GM08714 (cell line): ENCODE results near the gene ZNF432.
"Not testable (repeated sequence)": the region's sequence is repeated elsewhere in the genome, so short reads cannot be mapped to it uniquely, and the experiment has no call there.

Experiments
- H3K4me3 ChIP-seq: fragments of 200-500 bp; sonication (Bioruptor generic); 2 replicates; pipeline ENCODE4 v1.5.1; 2014; ENCODE audit warnings: mild to moderate bottlenecking, low read length, inconsistent platforms
- ZNF274 ChIP-seq: IDR thresholded peaks from 2 replicates; pipeline ENCODE4 v1.6.1; 2012; ENCODE audit warnings: mild to moderate bottlenecking, low read depth, low read length

The ZNF432 gene

GRCh38 chr19:52028027-52028779 lies 20.4 kb downstream of the ZNF432 start, which contains the start of gene ZNF614:
Gene ZNF614 (minus strand): TSS chr19:52028379. CDS start chr19:52025745, 2,634 bp downstream.
- TF ChIP-seq ZNF274 = no peak
- H3K4me3 ChIP-seq = peak within 1 kb of the TSS; percentile 68

GRCh38 chr19:52026255-52026990 lies 22.2 kb downstream of the ZNF432 start:
- H3K4me3 ChIP-seq = not testable (repeated sequence)

- H3K4me3 ChIP-seq = not testable (repeated sequence)
Measured at GRCh38 chr19:52024478-52024877, 24.2 kb downstream of the ZNF432 start.

GRCh38 chr19:52022193-52022592 lies 26.4 kb downstream of the ZNF432 start:
- no peak overlapping the region for H3K4me3 ChIP-seq
- TF ChIP-seq ZNF274 = no peak

GRCh38 chr19:52020506-52020905 lies 28.1 kb downstream of the ZNF432 start:
- TF ChIP-seq ZNF274 = no peak
- H3K4me3 ChIP-seq = no peak overlapping the region

- no peak for TF ChIP-seq ZNF274
- H3K4me3 ChIP-seq = no peak overlapping the region
Measured at GRCh38 chr19:52010674-52011073, 38.0 kb downstream of the ZNF432 start.

- no peak for TF ChIP-seq ZNF274
- peak within 1 kb of the TSS; percentile 84 for H3K4me3 ChIP-seq
Measured at GRCh38 chr19:52007806-52008557, 40.7 kb downstream of the ZNF432 start, which contains the start of gene ZNF615. Gene ZNF615 (minus strand): TSS chr19:52008211. CDS start chr19:52003711, 4,500 bp downstream.

- peak overlapping the region; percentile 84 for H3K4me3 ChIP-seq
- no peak for TF ChIP-seq ZNF274
Measured at GRCh38 chr19:52007451-52007805, 41.2 kb downstream of the ZNF432 start.

- peak; percentile 92 for TF ChIP-seq ZNF274
- H3K4me3 ChIP-seq = no peak overlapping the region
Measured at GRCh38 chr19:51994048-51994644, 54.5 kb downstream of the ZNF432 start.

GRCh38 chr19:51993422-51993821 lies 55.2 kb downstream of the ZNF432 start:
- no peak; the same call in none of the 2 replicates for TF ChIP-seq ZNF274
- H3K4me3 ChIP-seq = no peak overlapping the region

GRCh38 chr19:51986309-51987291 lies 62.0 kb downstream of the ZNF432 start, which contains the start of gene ZNF350:
Gene ZNF350 (minus strand): TSS chr19:51986840. CDS start chr19:51974360, 12,480 bp downstream.
- H3K4me3 ChIP-seq = peak within 1 kb of the TSS; percentile 96
- no peak for TF ChIP-seq ZNF274

GRCh38 chr19:51983361-51983760 lies 65.3 kb downstream of the ZNF432 start:
- TF ChIP-seq ZNF274 = no peak
- H3K4me3 ChIP-seq = no peak overlapping the region
